Stimulated activated CD4-positive, alpha-beta T cell treated with anti-CD3 and anti-CD28 coated beads, Interleukin-2, amount 100 ng/mL, for 48 hours (primary cell): ENCODE measurements around the gene SDK1.
"Not testable (repeated sequence)": the region's sequence is repeated elsewhere in the genome, so short reads cannot be mapped to it uniquely, and the experiment has no call there.

Experiments used
- DNase-seq, 2 donors: peaks; one replicate each; pipeline ENCODE4 v3.0.0-alpha.2; 2020

Gene SDK1

DNA sequence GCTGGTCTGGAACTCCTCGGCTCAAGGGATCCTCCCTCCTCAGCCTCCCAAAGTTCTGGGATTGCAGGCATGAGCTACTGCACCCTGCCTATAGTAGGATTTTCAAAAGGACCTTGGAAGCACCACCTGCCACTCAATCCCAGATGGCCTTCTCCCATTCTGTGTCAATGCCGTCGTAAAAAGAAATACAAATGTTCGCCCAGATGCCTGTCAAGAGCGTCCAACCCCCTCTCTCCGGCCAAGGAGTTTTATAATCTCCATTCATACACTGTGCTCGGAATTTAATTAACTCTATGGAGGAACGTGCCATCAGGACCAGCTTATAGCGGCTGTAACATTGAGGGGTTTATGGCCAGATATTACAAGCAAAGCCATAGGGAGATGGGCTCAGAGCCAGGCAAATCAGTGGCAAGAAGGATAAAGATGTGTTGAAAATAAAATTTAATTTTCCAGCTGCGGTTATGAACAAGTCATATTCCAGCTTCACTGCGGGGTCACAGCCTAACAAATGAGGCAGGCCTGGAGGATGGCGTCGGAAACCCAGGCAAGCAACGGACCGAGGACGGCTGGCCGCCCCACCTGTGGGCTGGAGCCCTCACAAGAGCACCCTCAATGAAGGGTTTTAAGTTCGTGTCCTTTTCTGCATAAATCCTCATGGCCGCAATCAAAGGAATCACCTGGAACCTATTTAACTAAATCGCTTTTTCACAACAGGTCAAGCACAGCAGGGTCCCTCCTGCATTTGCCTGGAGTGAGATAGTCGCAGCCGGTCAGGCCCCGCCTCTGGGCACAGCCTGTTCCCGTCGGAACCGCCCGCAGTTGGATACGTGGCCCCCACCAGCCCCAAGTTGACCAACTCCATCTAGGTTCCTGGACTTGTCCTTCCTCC lies 1006.5 kb downstream of the SDK1 start:
- DNase-seq: no peak

DNA sequence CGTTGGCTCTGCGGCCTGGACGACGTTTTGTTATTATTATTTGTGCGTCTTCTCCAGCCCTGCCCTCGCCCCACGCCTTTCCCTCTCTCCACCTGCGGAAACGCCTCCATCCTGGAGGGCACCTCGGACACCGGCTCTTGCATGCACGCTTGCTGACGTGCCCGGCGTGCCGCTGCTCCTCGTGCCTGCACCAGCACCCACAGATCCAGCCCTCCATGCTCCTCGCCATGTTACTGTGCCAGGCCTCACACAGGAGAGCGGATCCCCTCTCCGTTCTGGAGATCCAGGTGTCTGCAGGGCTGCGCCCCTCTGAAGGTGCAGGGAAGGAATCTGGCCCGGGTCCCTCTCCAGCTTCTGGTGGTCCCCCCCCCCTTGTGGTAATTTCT lies 1007.1 kb downstream of the SDK1 start:
- no peak for DNase-seq

- DNase-seq: not testable (repeated sequence)
Observed at GRCh38 chr7:4313911-4314310, 1012.9 kb downstream of the SDK1 start.

GRCh38 chr7:4314316-4314715 lies 1013.3 kb downstream of the SDK1 start:
- not testable (repeated sequence) for DNase-seq
